DOHH2 (cell line): ENCODE measurements around the gene CCDC190.

Experiments
- H3F3A ChIP-seq: fragments of 200-600 bp; sonication (generic), shearing (Covaris generic); 2 replicates; pipeline ENCODE4 v1.6.0; 2016; ENCODE audit warnings: antibody characterized with exemption, mild to moderate bottlenecking; ENCODE audit not compliant: control insufficient read depth, insufficient read depth
- H3K27ac ChIP-seq: fragments of 200-600 bp; sonication (generic); 2 replicates; pipeline ENCODE4 v1.5.1; 2014; ENCODE audit warnings: low read depth, mild to moderate bottlenecking, low read length, moderate library complexity
- H3K27me3 ChIP-seq: fragments of 200-600 bp; sonication (generic); 2 replicates; pipeline ENCODE4 v1.6.1; 2014; ENCODE audit warnings: mild to moderate bottlenecking, low read length, mixed read lengths; ENCODE audit not compliant: control insufficient read depth
- H3K36me3 ChIP-seq: fragments of 200-600 bp; sonication (generic); 2 replicates; pipeline ENCODE4 v1.6.1; 2014; ENCODE audit warnings: mild to moderate bottlenecking, low read length, moderate library complexity, mixed read lengths; ENCODE audit not compliant: control insufficient read depth
- H3K4me1 ChIP-seq: fragments of 200-600 bp; sonication (generic); 2 replicates; pipeline ENCODE4 v1.6.1; 2014; ENCODE audit warnings: mild to moderate bottlenecking, low read length, mixed read lengths; ENCODE audit not compliant: control insufficient read depth
- H3K4me2 ChIP-seq: fragments of 200-600 bp; sonication (generic); 2 replicates; pipeline ENCODE4 v1.6.0; 2014; ENCODE audit warnings: mild to moderate bottlenecking, low read length, moderate library complexity
- H3K4me3 ChIP-seq: fragments of 200-600 bp; sonication (generic); 2 replicates; pipeline ENCODE4 v1.5.1; 2014; ENCODE audit warnings: mild to moderate bottlenecking, low read length, mixed read lengths
- H3K79me2 ChIP-seq: fragments of 200-600 bp; sonication (generic); 2 replicates; pipeline ENCODE4 v1.6.1; 2014; ENCODE audit warnings: mild to moderate bottlenecking, low read length, mixed read lengths; ENCODE audit not compliant: control insufficient read depth
- H3K9me2 ChIP-seq: fragments of 200-600 bp; sonication (generic); replicated peaks from 2 replicates; pipeline ENCODE4 v1.6.1; 2014; ENCODE audit warnings: mild to moderate bottlenecking, low read length, mixed read lengths; ENCODE audit not compliant: control insufficient read depth
- H3K9me3 ChIP-seq: fragments of 200-600 bp; sonication (generic); 2 replicates; pipeline ENCODE4 v1.6.1; 2014; ENCODE audit warnings: antibody characterized with exemption, low read length, mixed read lengths; ENCODE audit not compliant: control insufficient read depth, insufficient read depth
- H4K20me1 ChIP-seq: fragments of 200-600 bp; sonication (generic); 2 replicates; pipeline ENCODE4 v1.6.0; 2014; ENCODE audit warnings: low read depth, mild to moderate bottlenecking, antibody characterized with exemption, low read length, moderate library complexity; ENCODE audit not compliant: control insufficient read depth, insufficient read depth
- EZH2phosphoT487 ChIP-seq: fragments of 200-600 bp; sonication (generic); IDR thresholded peaks from 2 replicates; pipeline ENCODE4 v1.6.1; 2017; ENCODE audit warnings: borderline replicate concordance, mild to moderate bottlenecking, antibody characterized with exemption, low read length, moderate library complexity, mixed read lengths
- TF ChIP-seq, protein P1 (sequence below): fragments of 200-600 bp; sonication (generic); IDR thresholded peaks from one replicate; pipeline ENCODE4 v1.5.1; 2014; ENCODE audit warnings: antibody characterized with exemption, mild to moderate bottlenecking, low read depth, low read length; ENCODE audit not compliant: poor library complexity, severe bottlenecking

CCDC190 gene

DNA sequence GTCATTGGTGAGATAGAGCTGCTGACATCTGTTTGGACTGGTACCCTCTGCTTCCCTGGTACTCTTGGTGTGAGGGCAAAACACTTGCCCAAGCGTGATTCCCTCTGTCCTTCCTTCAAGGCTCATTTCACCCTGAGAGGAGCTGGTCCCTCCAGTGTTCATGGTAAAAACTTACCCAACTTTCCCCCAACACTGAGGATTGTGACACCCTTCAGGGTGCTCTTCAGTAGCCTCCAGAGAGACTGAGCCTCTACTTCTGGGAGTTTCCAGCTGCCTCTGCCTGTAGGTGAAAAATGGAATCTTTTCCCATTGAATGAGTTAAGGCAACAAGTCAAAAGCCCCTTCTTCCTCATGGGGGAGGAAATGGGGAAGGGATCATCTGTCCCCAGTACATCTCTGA, 9.6 kb downstream of the CCDC190 start:
- Histone ChIP-seq H3K9me3 (no peaks in the 10 kb centered on the region), H3K36me3 (no peaks in the 10 kb centered on the region), H3K9me2 (no peaks in the 10 kb centered on the region), H3K4me1 (no peaks in the 10 kb centered on the region), H3K4me2 (no peak overlapping the region), H3K4me3 (no peak overlapping the region), H3K79me2 (no peaks in the 10 kb centered on the region), H3K27me3 (no peaks in the 10 kb centered on the region), H4K20me1 (no peaks in the 10 kb centered on the region), H3F3A (no peaks in the 10 kb centered on the region), H3K27ac (no peak overlapping the region)
- TF ChIP-seq, protein P1, sequence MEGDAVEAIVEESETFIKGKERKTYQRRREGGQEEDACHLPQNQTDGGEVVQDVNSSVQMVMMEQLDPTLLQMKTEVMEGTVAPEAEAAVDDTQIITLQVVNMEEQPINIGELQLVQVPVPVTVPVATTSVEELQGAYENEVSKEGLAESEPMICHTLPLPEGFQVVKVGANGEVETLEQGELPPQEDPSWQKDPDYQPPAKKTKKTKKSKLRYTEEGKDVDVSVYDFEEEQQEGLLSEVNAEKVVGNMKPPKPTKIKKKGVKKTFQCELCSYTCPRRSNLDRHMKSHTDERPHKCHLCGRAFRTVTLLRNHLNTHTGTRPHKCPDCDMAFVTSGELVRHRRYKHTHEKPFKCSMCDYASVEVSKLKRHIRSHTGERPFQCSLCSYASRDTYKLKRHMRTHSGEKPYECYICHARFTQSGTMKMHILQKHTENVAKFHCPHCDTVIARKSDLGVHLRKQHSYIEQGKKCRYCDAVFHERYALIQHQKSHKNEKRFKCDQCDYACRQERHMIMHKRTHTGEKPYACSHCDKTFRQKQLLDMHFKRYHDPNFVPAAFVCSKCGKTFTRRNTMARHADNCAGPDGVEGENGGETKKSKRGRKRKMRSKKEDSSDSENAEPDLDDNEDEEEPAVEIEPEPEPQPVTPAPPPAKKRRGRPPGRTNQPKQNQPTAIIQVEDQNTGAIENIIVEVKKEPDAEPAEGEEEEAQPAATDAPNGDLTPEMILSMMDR: no peak
- TF ChIP-seq EZH2phosphoT487: no peak

DNA sequence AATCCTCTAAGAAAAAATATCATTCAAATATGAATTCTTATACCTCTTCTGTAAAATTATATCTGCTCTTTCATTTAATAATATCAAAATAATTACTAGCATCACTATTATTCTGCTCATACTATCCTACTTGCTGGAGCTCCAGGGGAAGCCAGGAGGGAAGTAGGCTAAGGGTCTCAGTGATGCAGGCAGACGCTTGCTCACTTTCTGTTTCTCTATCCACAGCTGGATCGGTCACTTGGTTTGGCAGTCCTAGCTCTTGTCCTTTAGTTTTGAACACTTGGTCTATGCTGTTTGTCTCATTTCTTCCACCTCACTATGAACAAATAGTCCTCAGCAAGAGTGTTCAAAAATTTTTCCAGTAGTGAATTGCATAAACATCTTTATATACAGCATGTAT, 11.3 kb downstream of the CCDC190 start:
- Histone ChIP-seq H3K27me3 (peaks cover 3% of the 10 kb centered on the region; the same call in 1 of the 2 replicates), H3K79me2 (no peaks in the 10 kb centered on the region), H3K27ac (no peak overlapping the region), H3K36me3 (no peaks in the 10 kb centered on the region), H4K20me1 (no peaks in the 10 kb centered on the region), H3F3A (no peaks in the 10 kb centered on the region), H3K4me2 (no peak overlapping the region), H3K4me3 (no peak overlapping the region), H3K4me1 (no peaks in the 10 kb centered on the region), H3K9me3 (no peaks in the 10 kb centered on the region), H3K9me2 (no peaks in the 10 kb centered on the region)
- TF ChIP-seq EZH2phosphoT487: no peak
- TF ChIP-seq, protein P1: no peak

DNA sequence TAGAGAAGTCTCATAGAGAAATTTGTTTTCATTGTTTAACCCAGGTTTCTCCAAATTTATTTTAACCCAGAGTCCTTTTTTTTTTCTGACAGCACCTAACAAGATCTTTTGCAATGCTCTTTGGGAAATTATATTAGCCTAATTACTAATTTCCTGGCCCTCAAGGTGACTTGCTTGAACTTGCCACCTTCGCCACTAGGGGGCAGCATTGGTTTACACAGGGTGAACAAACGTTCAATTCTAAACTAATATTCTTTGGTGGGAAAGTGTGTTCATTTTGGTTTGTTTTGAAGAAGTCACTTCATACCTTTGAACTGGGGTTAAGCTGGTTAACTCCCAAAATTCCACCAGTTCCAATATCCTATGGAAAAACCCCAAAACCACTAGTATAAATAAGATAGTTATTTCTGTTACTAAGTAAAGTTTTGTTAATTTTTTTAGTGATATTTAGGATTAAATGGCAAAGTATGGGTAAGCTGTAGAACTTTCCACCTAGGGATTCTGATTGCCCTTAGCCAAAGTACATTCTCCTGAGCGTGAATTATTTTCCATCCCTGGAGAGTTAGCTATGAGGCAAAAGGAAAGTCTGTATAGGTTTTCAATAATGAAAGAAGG, 13.0 kb downstream of the CCDC190 start:
- TF ChIP-seq EZH2phosphoT487: no peak
- TF ChIP-seq, protein P1: peak; percentile 84
- Histone ChIP-seq H3K27ac (no peak overlapping the region), H3K4me2 (no peak overlapping the region)

More for the DNA sequence above, 13.0 kb downstream of the CCDC190 start:
- Histone ChIP-seq H3K79me2 (no peaks in the 10 kb centered on the region), H3K27me3 (peaks cover 3% of the 10 kb centered on the region; the same call in 1 of the 2 replicates), H3K4me3 (no peak overlapping the region), H3K36me3 (no peaks in the 10 kb centered on the region), H4K20me1 (no peaks in the 10 kb centered on the region), H3K9me2 (no peaks in the 10 kb centered on the region), H3K4me1 (no peaks in the 10 kb centered on the region), H3F3A (no peaks in the 10 kb centered on the region), H3K9me3 (no peaks in the 10 kb centered on the region)
